Mesodermal cell (in vitro differentiated cells): ENCODE measurements around the gene CDH11.

Source experiments
- H3K27ac ChIP-seq: 2 replicates; pipeline ENCODE4 v1.7.0; 2013; ENCODE audit warnings: mild to moderate bottlenecking, low read depth, low read length, moderate library complexity; ENCODE audit not compliant: severe bottlenecking
- H3K36me3 ChIP-seq: 2 replicates; pipeline ENCODE4 v1.7.1; 2013; ENCODE audit warnings: mild to moderate bottlenecking, low read length, moderate library complexity; ENCODE audit not compliant: control insufficient read depth, insufficient read depth
- H3K4me1 ChIP-seq: one replicate; pipeline ENCODE4 v1.7.1; 2013; ENCODE audit warnings: mild to moderate bottlenecking, low read length; ENCODE audit not compliant: insufficient read depth, control insufficient read depth, poor library complexity, severe bottlenecking
- H3K4me3 ChIP-seq: 2 replicates; pipeline ENCODE4 v1.7.0; 2013; ENCODE audit warnings: low read length, control low read depth, mild to moderate bottlenecking; ENCODE audit not compliant: insufficient read depth, poor library complexity, severe bottlenecking; ENCODE audit errors: extremely low read depth
- H3K9me3 ChIP-seq: 2 replicates; pipeline ENCODE4 v1.7.1; 2013; ENCODE audit warnings: mild to moderate bottlenecking, low read length, moderate library complexity; ENCODE audit not compliant: control insufficient read depth
- WGBS, 2 experiments: methylation state at CpG; one replicate each; pipeline ENCODE4 v1.1.5; 2013; ENCODE audit warnings: missing lambda C conversion rate in 2 of 2; ENCODE audit not compliant: insufficient coverage in 2 of 2; 5-methylcytosine and 5-hydroxymethylcytosine counted together

Gene CDH11

GRCh38 chr16:65037556-65037955 is 84.3 kb downstream of the CDH11 start:
- Histone ChIP-seq H3K27ac (peak overlapping the region; percentile 26), H3K4me3 (no peak overlapping the region), H3K9me3 (no peaks in the 10 kb centered on the region), H3K36me3 (peaks cover 83% of the 10 kb centered on the region), H3K4me1 (no peaks in the 10 kb centered on the region)
- 96% methylated on average over 4 of the region's 4 CpGs; no CpG with 5 or more reads in 1 of the 2 experiments for WGBS, 2 experiments

- Histone ChIP-seq H3K27ac (no peak overlapping the region), H3K9me3 (no peaks in the 10 kb centered on the region)
- 85 to 86% methylated on average over 6 to 8 of the region's 8 CpGs for WGBS, 2 experiments
Observed at GRCh38 chr16:65034915-65035314, 86.9 kb downstream of the CDH11 start.

GRCh38 chr16:65032387-65032786 is 89.5 kb downstream of the CDH11 start:
- no peaks in the 10 kb centered on the region for H3K4me1 ChIP-seq
- WGBS, 2 experiments = 100% methylated on average over 1 of the region's 2 CpGs; no CpG with 5 or more reads in 1 of the 2 experiments
- peaks cover 91% of the 10 kb centered on the region for H3K36me3 ChIP-seq
- no peak overlapping the region for H3K27ac ChIP-seq
- no peak overlapping the region for H3K4me3 ChIP-seq
- H3K9me3 ChIP-seq = no peaks in the 10 kb centered on the region

More at GRCh38 chr16:65034915-65035314, 86.9 kb downstream of the CDH11 start:
- H3K4me1 ChIP-seq = no peaks in the 10 kb centered on the region
- H3K4me3 ChIP-seq = no peak overlapping the region
- peaks cover 84% of the 10 kb centered on the region for H3K36me3 ChIP-seq

GRCh38 chr16:65024767-65025178 is 97.1 kb downstream of the CDH11 start:
- H3K9me3 ChIP-seq = no peaks in the 10 kb centered on the region
- H3K4me1 ChIP-seq = peaks cover 5% of the 10 kb centered on the region
- H3K4me3 ChIP-seq = no peak overlapping the region
- H3K36me3 ChIP-seq = peaks cover 66% of the 10 kb centered on the region
- H3K27ac ChIP-seq = peak overlapping the region; percentile 77

GRCh38 chr16:65023802-65024201 is 98.1 kb downstream of the CDH11 start:
- H3K4me1 ChIP-seq = peaks cover 5% of the 10 kb centered on the region
- H3K27ac ChIP-seq = no peak overlapping the region
- WGBS, 2 experiments = 85 to 88% methylated on average over 2 to 4 of the region's 4 CpGs

GRCh38 chr16:65021852-65022595 is 99.8 kb downstream of the CDH11 start:
- H3K9me3 ChIP-seq = peaks cover 11% of the 10 kb centered on the region
- peaks cover 5% of the 10 kb centered on the region for H3K4me1 ChIP-seq
- no peak overlapping the region for H3K4me3 ChIP-seq
- peaks cover 57% of the 10 kb centered on the region for H3K36me3 ChIP-seq
- WGBS, 2 experiments = 88 to 100% methylated on average over 1 of the region's 2 CpGs
- H3K27ac ChIP-seq = no peak overlapping the region

More at GRCh38 chr16:65023802-65024201, 98.1 kb downstream of the CDH11 start:
- H3K9me3 ChIP-seq = no peaks in the 10 kb centered on the region
- peaks cover 59% of the 10 kb centered on the region for H3K36me3 ChIP-seq
- H3K4me3 ChIP-seq = no peak overlapping the region

- Histone ChIP-seq H3K9me3 (peaks cover 11% of the 10 kb centered on the region), H3K4me1 (no peaks in the 10 kb centered on the region), H3K27ac (no peak overlapping the region), H3K36me3 (peaks cover 53% of the 10 kb centered on the region), H3K4me3 (no peak overlapping the region)
Observed at GRCh38 chr16:65016754-65017153, 105.1 kb downstream of the CDH11 start.

GRCh38 chr16:65015599-65015998 is 106.3 kb downstream of the CDH11 start:
- Histone ChIP-seq H3K9me3 (peaks cover 11% of the 10 kb centered on the region), H3K27ac (no peak overlapping the region), H3K4me1 (no peaks in the 10 kb centered on the region), H3K4me3 (no peak overlapping the region), H3K36me3 (peaks cover 48% of the 10 kb centered on the region)

GRCh38 chr16:65012357-65012756 is 109.5 kb downstream of the CDH11 start:
- Histone ChIP-seq H3K4me3 (no peak overlapping the region), H3K27ac (no peak overlapping the region)
- no CpG with 5 or more reads among the region's 1 CpG for WGBS, 2 experiments

GRCh38 chr16:65010125-65010524 is 111.7 kb downstream of the CDH11 start:
- Histone ChIP-seq H3K4me3 (no peak overlapping the region), H3K4me1 (no peaks in the 10 kb centered on the region), H3K9me3 (no peaks in the 10 kb centered on the region), H3K36me3 (peaks cover 66% of the 10 kb centered on the region), H3K27ac (no peak overlapping the region)
- WGBS, 2 experiments = 50% methylated on average over 1 of the region's 2 CpGs; no CpG with 5 or more reads in 1 of the 2 experiments

More at GRCh38 chr16:65012357-65012756, 109.5 kb downstream of the CDH11 start:
- Histone ChIP-seq H3K4me1 (no peaks in the 10 kb centered on the region), H3K36me3 (peaks cover 55% of the 10 kb centered on the region), H3K9me3 (peaks cover 2% of the 10 kb centered on the region)

- Histone ChIP-seq H3K36me3 (peaks cover 79% of the 10 kb centered on the region), H3K27ac (no peak overlapping the region), H3K4me1 (no peaks in the 10 kb centered on the region), H3K9me3 (no peaks in the 10 kb centered on the region), H3K4me3 (no peak overlapping the region)
- WGBS, 2 experiments = 80% methylated on average over 1 of the region's 1 CpG; no CpG with 5 or more reads in 1 of the 2 experiments
Observed at GRCh38 chr16:65005696-65006095, 116.2 kb downstream of the CDH11 start.
